A673 (cell line): ENCODE results near the gene ARHGEF2. TPM values are rescaled to one million over a fixed set of nuclear protein-coding genes. Genes with fewer than 3 reads are reported as not detected.
A peak's percentile ranks its signal among the peaks of the same experiment; 100 is the strongest.

ENCODE experiments used
- BruUV-seq: library from RNA; stranded (reverse); fragments of 400-500 nt; replicated peaks from 2 replicates; lab custom pipeline; 2021; lab: Mats Ljungman, UMichigan
- CTCF ChIA-PET: fragments of 300-600 bp; sonication (Branson Sonifier 250); formaldehyde crosslinking; loops from one replicate; lab custom pipeline; 2022; ENCODE audit warnings: antibody characterized with exemption; lab: Charles Lee
- POLR2A ChIA-PET: fragments of 300-600 bp; sonication (Branson Sonifier 250); formaldehyde crosslinking; loops from one replicate; lab custom pipeline; 2022; ENCODE audit warnings: antibody characterized with exemption; ENCODE audit not compliant: low non-redundant PET; lab: Charles Lee
- DNase-seq: peaks from one replicate; pipeline ENCODE4 v3.0.0-alpha.2; 2015; ENCODE audit warnings: low spot score
- H3K27ac ChIP-seq: fragments of 200-600 bp; sonication (generic); 2 replicates; pipeline ENCODE4 v1.5.1; 2016; ENCODE audit warnings: mixed run types, low read depth, mild to moderate bottlenecking, mixed read lengths, antibody characterized with exemption, low read length; ENCODE audit not compliant: poor library complexity, severe bottlenecking
- H3K27me3 ChIP-seq: fragments of 200-600 bp; sonication (generic); replicated peaks from 2 replicates; pipeline ENCODE4 v1.6.1; 2017; ENCODE audit warnings: mixed run types, low read depth, mild to moderate bottlenecking, mixed read lengths, antibody characterized with exemption, low read length; ENCODE audit not compliant: insufficient read depth, poor library complexity
- H3K36me3 ChIP-seq: fragments of 200-600 bp; sonication (generic); 2 replicates; pipeline ENCODE4 v1.6.1; 2016; ENCODE audit warnings: mixed run types, mild to moderate bottlenecking, mixed read lengths, antibody characterized with exemption, low read length; ENCODE audit not compliant: insufficient read depth, poor library complexity, severe bottlenecking
- H3K4me1 ChIP-seq: fragments of 200-600 bp; sonication (generic); 2 replicates; pipeline ENCODE4 v1.6.1; 2017; ENCODE audit warnings: mixed run types, mild to moderate bottlenecking, mixed read lengths, antibody characterized with exemption, low read length; ENCODE audit not compliant: insufficient read depth, poor library complexity, severe bottlenecking
- H3K4me3 ChIP-seq: fragments of 200-600 bp; sonication (generic); 2 replicates; pipeline ENCODE4 v1.5.1; 2016; ENCODE audit warnings: low read depth, mixed run types, mild to moderate bottlenecking, mixed read lengths, low read length; ENCODE audit not compliant: poor library complexity, severe bottlenecking
- H3K9me3 ChIP-seq: fragments of 200-600 bp; sonication (generic); 2 replicates; pipeline ENCODE4 v1.6.1; 2016; ENCODE audit warnings: mixed run types, low read depth, mild to moderate bottlenecking, mixed read lengths, antibody characterized with exemption, low read length; ENCODE audit not compliant: poor library complexity, severe bottlenecking
- CTCF ChIP-seq: fragments of 300-800, 200-600 bp; sonication (generic); conservative IDR thresholded peaks from 2 replicates; pipeline ENCODE4 v1.5.1; 2017; ENCODE audit warnings: low read depth, mild to moderate bottlenecking, antibody characterized with exemption, low read length, moderate library complexity, mixed read lengths
- EZH2 ChIP-seq: fragments of 200-600 bp; sonication (generic); IDR thresholded peaks from 2 replicates; pipeline ENCODE4 v1.6.1; 2017; ENCODE audit warnings: borderline replicate concordance, low read depth, mild to moderate bottlenecking, mixed read lengths, antibody characterized with exemption, low read length; ENCODE audit not compliant: poor library complexity, severe bottlenecking
- intact Hi-C: fragments of 100-400 bp; cut with micrococcal nuclease; formaldehyde crosslinking; loops from one replicate; pipeline ENCODE4 v1.10.0; 2022; ENCODE audit not compliant: unreplicated experiment
- microRNA-seq: library from miRNA; unstranded; fragments of <30 nt; microRNA quantifications from one replicate; pipeline ENCODE4 v1.2.0, GENCODE V29; 2021
- total RNA-seq: library from RNA; stranded (reverse); gene quantifications from 2 replicates; pipeline ENCODE4 v1.2.3, GENCODE V29; 2021

ARHGEF2 gene
- total RNA-seq, 1 experiment from 2014 or later, result 148 TPM

DNA sequence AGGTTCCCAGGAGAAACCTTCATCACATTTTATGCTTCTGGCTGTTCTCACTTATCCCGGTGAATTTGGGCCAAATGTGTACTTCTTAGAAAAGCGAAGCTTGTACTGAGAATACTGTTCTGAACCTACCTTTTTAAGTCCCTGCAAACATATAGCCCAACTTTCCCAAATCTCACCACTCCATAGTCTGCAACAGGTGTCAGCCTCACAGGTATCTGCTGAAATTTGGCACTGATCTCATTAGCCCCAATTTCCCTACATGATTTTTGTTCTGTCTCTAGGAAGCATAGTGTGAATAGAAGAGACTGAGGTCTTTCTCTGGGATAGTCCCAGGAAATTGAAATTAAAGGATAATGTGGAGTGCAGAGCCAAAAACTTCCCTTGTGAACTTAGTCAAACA lies 78.7 kb downstream of the ARHGEF2 start:
- H3K4me3 ChIP-seq, result no peak overlapping the region
- intact Hi-C loops, result no loop called here
- BruUV-seq, result no TSS peak
- POLR2A ChIA-PET, result no interaction called here
- CTCF ChIA-PET, result no interaction called here
- no peak overlapping the region for H3K27ac ChIP-seq
- DNase-seq, result no peak
- H3K4me1 ChIP-seq, result peaks cover 4% of the 10 kb centered on the region
- H3K36me3 ChIP-seq, result peaks cover 55% of the 10 kb centered on the region
- no peaks in the 10 kb centered on the region for H3K9me3 ChIP-seq
- TF ChIP-seq CTCF (no peak), EZH2 (no peak)
- H3K27me3 ChIP-seq, result no peaks in the 10 kb centered on the region

- ChIA-PET CTCF (no interaction called here), POLR2A (no interaction called here)
- intact Hi-C loops, result no loop called here
- no peaks in the 10 kb centered on the region for H3K27me3 ChIP-seq
- peak overlapping the region; percentile 53 for H3K27ac ChIP-seq
- no peak for DNase-seq
- H3K36me3 ChIP-seq, result peaks cover 47% of the 10 kb centered on the region
- H3K4me1 ChIP-seq, result peaks cover 7% of the 10 kb centered on the region
- no peaks in the 10 kb centered on the region for H3K9me3 ChIP-seq
- TF ChIP-seq CTCF (no peak), EZH2 (no peak)
- no TSS peak for BruUV-seq
- no peak overlapping the region for H3K4me3 ChIP-seq
Observed at GRCh38 chr1:155898888-155899287, 79.5 kb downstream of the ARHGEF2 start.

DNA sequence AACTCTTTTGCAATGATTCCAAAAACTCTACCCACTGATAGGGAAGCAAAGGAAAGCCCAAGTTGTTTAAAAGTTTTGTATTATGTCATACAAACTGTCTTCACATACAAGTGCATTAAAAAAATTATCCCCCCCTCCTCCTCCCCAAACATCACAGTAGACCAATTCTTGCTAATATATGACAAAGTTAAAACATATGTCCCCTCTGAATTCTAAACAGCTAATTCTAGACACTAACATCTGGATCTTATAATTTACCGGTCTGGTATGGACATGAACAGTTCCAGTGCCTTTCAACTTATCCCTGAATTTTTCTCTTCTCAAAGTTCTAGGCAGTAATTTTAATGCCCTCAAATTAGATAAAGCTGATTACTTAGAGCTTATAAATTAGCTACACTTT lies 80.6 kb downstream of the ARHGEF2 start:
- ChIA-PET CTCF (interaction anchor here (0.5 kb wide), 1 partner anchor 130 kb away, joined by 3 read pairs; no protein-coding TSS in a partner anchor), POLR2A (no interaction called here)
- BruUV-seq, result no TSS peak
- Histone ChIP-seq H3K4me3 (no peak overlapping the region), H3K36me3 (peaks cover 39% of the 10 kb centered on the region), H3K4me1 (peaks cover 18% of the 10 kb centered on the region), H3K9me3 (no peaks in the 10 kb centered on the region), H3K27ac (no peak overlapping the region), H3K27me3 (no peaks in the 10 kb centered on the region)
- TF ChIP-seq EZH2 (no peak), CTCF (no peak)
- intact Hi-C loops, result no loop called here
- peak; percentile 12 for DNase-seq

Small RNA genes within 50 kb of the gene (microRNA-seq; reads per million reads assigned to microRNA genes)
- 1.3 reads per million for gene MIR6738

Other genes with a start within 250 kb of the ARHGEF2 start
- 55.7 and 59.9 TPM in 2 replicates for gene GON4L, start 121.3 kb downstream of the ARHGEF2 start, total RNA-seq
- gene SYT11, start 119.0 kb downstream of the ARHGEF2 start, total RNA-seq, result 10.2 and 10.6 TPM in 2 replicates
- 27.5 and 29.6 TPM in 2 replicates for gene RIT1, start 67.2 kb downstream of the ARHGEF2 start, total RNA-seq
- gene KHDC4, start 44.1 kb downstream of the ARHGEF2 start, total RNA-seq, result 92.7 and 93.3 TPM in 2 replicates
- not detected in 2 replicates for gene RXFP4, start 36.9 kb downstream of the ARHGEF2 start, total RNA-seq
- gene SSR2, start 42.4 kb upstream of the ARHGEF2 start, total RNA-seq, result 220 and 233 TPM in 2 replicates
- 66.6 and 75.2 TPM in 2 replicates for gene UBQLN4, start 75.3 kb upstream of the ARHGEF2 start, total RNA-seq
- gene LAMTOR2, start 76.2 kb upstream of the ARHGEF2 start, total RNA-seq, result 52.0 and 63.6 TPM in 2 replicates
- 0.47 and 0.66 TPM in 2 replicates for gene RAB25, start 82.6 kb upstream of the ARHGEF2 start, total RNA-seq
- 90.0 and 92.5 TPM in 2 replicates for gene MEX3A, start 103.9 kb upstream of the ARHGEF2 start, total RNA-seq
- gene LMNA, start 136.2 kb upstream of the ARHGEF2 start, total RNA-seq, result 204 and 225 TPM in 2 replicates
- 0.77 and 0.92 TPM in 2 replicates for gene SEMA4A, start 175.0 kb upstream of the ARHGEF2 start, total RNA-seq
- gene SLC25A44, start 215.6 kb upstream of the ARHGEF2 start, total RNA-seq, result 28.9 and 30.9 TPM in 2 replicates
- gene PMF1, start 234.5 kb upstream of the ARHGEF2 start, total RNA-seq, result 89.6 and 96.6 TPM in 2 replicates